CD4-positive, alpha-beta T cell treated with Interleukin-4 for 1 hour (primary cell): ENCODE measurements around the gene KLF2.
"Not testable (repeated sequence)": the region's sequence is repeated elsewhere in the genome, so short reads cannot be mapped to it uniquely, and the experiment has no call there.

Experiments used
- DNase-seq, 2 donors: peaks; one replicate each; pipeline ENCODE4 v3.0.0-alpha.2; 2020 to 2022

Gene KLF2

GRCh38 chr19:16324384-16325160, at the start of gene KLF2:
TSS of gene KLF2 (plus strand) at chr19:16324826. CDS start at chr19:16324924, 98 bp downstream.
- peak; percentile 98 for DNase-seq

GRCh38 chr19:16280306-16280705, 44.3 kb upstream of the KLF2 start:
- DNase-seq, result no peak

- DNase-seq, result no peak
These were observed 42.9 kb upstream of the KLF2 start for GRCh38 chr19:16281743-16282142.

GRCh38 chr19:16283210-16284061, 41.2 kb upstream of the KLF2 start:
- DNase-seq, result peak; percentile 71 to 79

GRCh38 chr19:16284505-16284904, 40.1 kb upstream of the KLF2 start:
- DNase-seq, result no peak

GRCh38 chr19:16285079-16285478, 39.5 kb upstream of the KLF2 start:
- DNase-seq, result not testable (repeated sequence)

GRCh38 chr19:16285769-16286498, 38.7 kb upstream of the KLF2 start:
- peak in 1 of 2 donors; percentile 50 for DNase-seq

- DNase-seq, result no peak
These were observed 36.1 kb upstream of the KLF2 start for GRCh38 chr19:16288544-16288943.

DNA sequence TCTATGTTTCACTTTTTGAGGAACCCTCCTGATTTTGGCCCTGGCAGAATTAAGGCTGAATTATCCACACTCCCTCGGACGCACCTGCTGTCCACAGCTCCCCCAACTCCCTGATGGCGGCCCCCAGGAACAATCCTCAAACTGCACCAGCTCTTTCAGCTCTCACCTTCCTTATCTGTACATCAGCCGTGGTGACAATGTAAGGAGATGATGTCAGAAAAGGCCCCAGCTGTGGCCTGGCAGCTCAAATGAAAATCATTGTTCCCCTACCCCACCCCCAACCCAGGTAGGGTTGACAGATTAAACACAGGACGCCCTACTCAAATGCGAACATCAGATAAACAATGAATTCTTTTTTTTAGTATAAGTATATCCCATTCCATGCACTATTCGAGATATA, 35.0 kb upstream of the KLF2 start:
- DNase-seq, result no peak

DNA sequence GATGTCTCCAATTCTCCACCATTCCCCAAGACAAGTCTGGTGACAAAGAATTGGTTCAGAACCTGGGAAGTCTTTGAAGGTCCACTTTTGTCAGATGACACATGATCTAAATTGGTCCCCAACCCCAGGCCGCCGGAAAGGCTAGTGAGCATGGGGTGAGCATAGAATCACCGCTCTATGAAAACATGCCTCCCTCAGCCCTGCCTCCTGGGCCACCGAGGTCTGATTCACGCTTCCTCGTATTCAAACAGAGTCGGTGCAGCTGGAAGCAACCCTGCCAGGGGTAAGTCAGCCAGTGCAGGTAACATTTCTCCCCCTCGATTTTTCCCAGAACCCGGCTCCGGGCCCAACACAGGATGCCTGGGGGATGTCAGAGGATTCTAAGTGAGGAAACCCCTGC, 33.9 kb upstream of the KLF2 start:
- DNase-seq, result no peak

GRCh38 chr19:16293118-16294091, 31.2 kb upstream of the KLF2 start:
- no peak for DNase-seq

DNA sequence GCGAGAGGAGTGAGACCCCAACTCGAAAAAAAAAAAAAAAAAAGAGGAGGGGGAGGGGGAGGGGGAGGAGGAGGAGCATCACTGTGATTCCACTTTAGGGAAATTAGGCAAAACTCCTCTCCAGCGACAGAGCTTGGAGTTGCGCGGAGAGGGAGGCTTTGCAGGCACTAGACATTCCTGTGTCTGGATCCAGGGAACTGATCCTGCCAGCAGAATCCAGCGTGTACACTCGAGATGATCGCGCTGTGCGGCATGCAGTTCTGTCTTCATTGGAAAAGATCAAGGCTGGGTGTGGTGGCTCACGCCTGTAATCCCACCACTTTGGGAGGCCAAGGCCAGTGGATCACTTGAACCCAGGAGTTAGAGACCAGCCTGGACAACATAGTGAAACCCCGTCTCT, 29.6 kb upstream of the KLF2 start:
- no peak for DNase-seq

GRCh38 chr19:16296713-16297112, 27.9 kb upstream of the KLF2 start:
- no peak for DNase-seq

DNA sequence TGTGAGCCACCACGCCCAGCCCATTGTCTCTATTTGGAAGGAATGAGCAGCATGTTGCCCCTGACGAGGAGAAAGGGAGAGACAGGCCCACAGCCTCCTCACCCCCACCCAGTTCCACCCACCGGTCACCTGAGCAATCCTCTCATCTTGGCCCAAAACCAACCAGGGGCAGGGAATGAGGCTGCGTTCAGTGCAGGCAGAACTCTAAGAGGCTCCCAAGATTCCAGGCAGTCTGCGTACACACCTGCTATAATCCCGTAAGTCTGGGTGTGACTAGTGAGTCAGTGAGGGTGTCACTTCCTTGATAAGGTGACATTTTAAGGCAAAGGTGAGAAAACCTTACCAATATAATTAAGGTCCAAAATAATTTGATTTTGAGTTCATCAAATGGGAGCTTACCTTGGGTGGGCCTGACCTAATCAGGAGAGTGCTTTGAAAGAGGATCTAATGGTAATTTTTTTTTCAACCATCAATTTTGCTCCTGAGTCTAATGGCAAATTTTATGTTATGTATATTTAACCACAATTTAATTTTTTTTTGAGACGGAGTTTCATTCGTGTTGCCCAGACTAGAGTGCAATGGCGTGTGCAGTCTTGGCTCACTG, 26.9 kb upstream of the KLF2 start:
- DNase-seq, result no peak

- no peak for DNase-seq
These were observed 26.3 kb upstream of the KLF2 start for GRCh38 chr19:16298334-16298733.

- no peak for DNase-seq
These were observed 22.5 kb upstream of the KLF2 start for GRCh38 chr19:16301999-16302694.

- DNase-seq, result no peak
These were observed 20.9 kb upstream of the KLF2 start for GRCh38 chr19:16303755-16304154.

GRCh38 chr19:16304511-16304910, 20.1 kb upstream of the KLF2 start:
- not testable (repeated sequence) for DNase-seq

- not testable (repeated sequence) for DNase-seq
These were observed 19.6 kb upstream of the KLF2 start for GRCh38 chr19:16305060-16305459.

DNA sequence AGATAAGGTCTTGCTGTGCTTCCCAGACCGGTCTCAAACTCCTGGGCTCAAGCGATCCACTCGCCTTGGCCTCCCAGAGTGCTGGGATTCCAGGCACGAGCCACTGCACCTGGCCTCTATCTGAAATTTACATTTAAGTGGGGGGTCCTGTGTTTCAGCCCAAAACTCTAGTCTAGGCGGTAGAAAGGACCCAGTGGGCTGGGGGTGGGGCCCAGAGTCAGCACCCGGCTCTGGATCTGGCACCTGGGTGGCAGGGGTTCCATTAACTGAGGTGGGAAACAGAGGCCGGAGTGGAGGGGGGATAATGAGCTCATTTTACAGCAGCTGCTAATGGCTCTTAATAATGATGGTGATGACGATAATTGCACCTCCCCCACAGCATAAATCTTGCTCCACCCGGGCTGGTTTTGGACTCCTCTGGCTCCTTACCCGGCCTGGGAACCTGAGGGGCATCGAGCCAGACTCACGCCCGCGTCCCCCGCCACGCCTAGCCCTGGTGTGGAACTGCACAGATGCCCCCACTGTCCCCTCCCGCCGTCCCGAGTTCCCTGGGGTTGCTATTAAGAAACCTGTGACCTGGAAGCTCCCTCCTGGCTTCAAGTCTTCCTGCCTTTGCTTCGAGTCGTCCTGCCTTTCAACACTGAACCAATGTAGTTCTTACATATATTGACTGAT, 17.8 kb upstream of the KLF2 start:
- DNase-seq, result no peak
